OCI-LY1 (cell line): ENCODE measurements around the gene TSPAN3.

Experiments
- H2AFZ ChIP-seq: fragments of 200-600 bp; sonication (generic), shearing (Covaris generic); 2 replicates; pipeline ENCODE4 v1.6.0; 2014; ENCODE audit warnings: antibody characterized with exemption, mild to moderate bottlenecking, low read length
- H3F3A ChIP-seq: fragments of 200-600 bp; sonication (generic), shearing (Covaris generic); 2 replicates; pipeline ENCODE4 v1.6.0; 2014; ENCODE audit warnings: mild to moderate bottlenecking, antibody characterized with exemption, low read length, moderate library complexity; ENCODE audit not compliant: insufficient read depth
- H3K27ac ChIP-seq: fragments of 200-600 bp; sonication (generic); 2 replicates; pipeline ENCODE4 v1.5.1; 2014; ENCODE audit warnings: low read length, mixed run types, mild to moderate bottlenecking, low read depth; ENCODE audit not compliant: poor library complexity, severe bottlenecking
- H3K27me3 ChIP-seq: fragments of 200-600 bp; sonication (generic); 2 replicates; pipeline ENCODE4 v1.6.0; 2014; ENCODE audit warnings: antibody characterized with exemption, mild to moderate bottlenecking, low read length, moderate library complexity; ENCODE audit not compliant: insufficient read depth
- H3K36me3 ChIP-seq: fragments of 200-600 bp; sonication (generic); 2 replicates; pipeline ENCODE4 v1.6.1; 2014; ENCODE audit warnings: mild to moderate bottlenecking, antibody characterized with exemption, low read length, moderate library complexity, mixed read lengths; ENCODE audit not compliant: insufficient read depth
- H3K4me1 ChIP-seq: fragments of 200-600 bp; sonication (generic); 2 replicates; pipeline ENCODE4 v1.5.1; 2014; ENCODE audit warnings: mild to moderate bottlenecking, low read length, moderate library complexity; ENCODE audit not compliant: insufficient read depth, severe bottlenecking
- H3K4me2 ChIP-seq: fragments of 200-600 bp; sonication (generic), shearing (Covaris generic); 2 replicates; pipeline ENCODE4 v1.6.1; 2014; ENCODE audit warnings: low read length
- H3K4me3 ChIP-seq: fragments of 200-600 bp; sonication (generic); 2 replicates; pipeline ENCODE4 v1.5.1; 2014; ENCODE audit warnings: low read length, low read depth, mild to moderate bottlenecking, mixed read lengths; ENCODE audit not compliant: poor library complexity, severe bottlenecking
- H3K79me2 ChIP-seq: fragments of 200-600 bp; shearing (Covaris generic); 2 replicates; pipeline ENCODE4 v1.6.1; 2016; ENCODE audit warnings: mixed run types, low read length, mixed read lengths; ENCODE audit not compliant: insufficient read depth
- H3K9ac ChIP-seq: fragments of 200-600 bp; sonication (generic), shearing (Covaris generic); 2 replicates; pipeline ENCODE4 v1.6.1; 2014; ENCODE audit warnings: mild to moderate bottlenecking, low read length, mixed read lengths
- H3K9me2 ChIP-seq: fragments of 200-600 bp; sonication (generic), shearing (Covaris generic); 2 replicates; pipeline ENCODE4 v1.6.1; 2014; ENCODE audit warnings: low read depth, mild to moderate bottlenecking, low read length, mixed read lengths
- H3K9me3 ChIP-seq: fragments of 200-600 bp; shearing (Covaris generic); 2 replicates; pipeline ENCODE4 v1.6.1; 2014; ENCODE audit warnings: low read length, mixed read lengths
- H4K20me1 ChIP-seq: fragments of 200-600 bp; sonication (generic), shearing (Covaris generic); 2 replicates; pipeline ENCODE4 v1.6.0; 2016; ENCODE audit warnings: mild to moderate bottlenecking, low read length; ENCODE audit not compliant: insufficient read depth
- EZH2 ChIP-seq: fragments of 200-600 bp; sonication (generic), shearing (Covaris generic); IDR thresholded peaks from 2 replicates; pipeline ENCODE4 v1.8.0; 2017; ENCODE audit warnings: borderline replicate concordance, mixed run types, mild to moderate bottlenecking, antibody characterized with exemption, low read length, moderate library complexity, mixed read lengths
- TF ChIP-seq, protein P1 (sequence below): fragments of 200-600 bp; sonication (generic), shearing (Covaris generic); IDR thresholded peaks from 2 replicates; pipeline ENCODE4 v1.5.1; 2017; ENCODE audit warnings: mild to moderate bottlenecking, antibody characterized with exemption, low read length, moderate library complexity, mixed read lengths

Gene TSPAN3

DNA sequence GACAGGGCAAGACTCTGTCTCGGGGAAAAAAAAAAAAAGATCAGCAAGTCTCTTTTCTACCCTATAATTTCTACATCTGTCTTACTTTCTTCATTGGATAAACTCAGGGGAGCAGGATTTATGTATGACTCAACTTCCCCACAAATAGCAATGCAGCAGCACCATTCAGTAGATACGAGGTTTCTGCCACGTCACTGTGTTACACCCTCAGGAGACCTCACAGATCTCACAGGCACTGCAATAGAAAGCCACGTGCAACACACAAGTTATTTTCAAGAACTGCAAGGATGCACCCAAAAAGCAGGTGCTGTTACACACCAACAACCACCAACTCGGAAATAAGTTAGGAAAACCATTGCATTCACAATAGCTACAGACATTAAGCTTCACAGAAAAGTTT, 30.2 kb downstream of the TSPAN3 start:
- Histone ChIP-seq H3K4me2 (no peak overlapping the region), H4K20me1 (no peaks in the 10 kb centered on the region), H2AFZ (no peak overlapping the region), H3K9me3 (no peaks in the 10 kb centered on the region), H3K9ac (no peak overlapping the region), H3K4me3 (no peak overlapping the region), H3K4me1 (peaks cover 12% of the 10 kb centered on the region), H3F3A (no peaks in the 10 kb centered on the region), H3K27me3 (no peaks in the 10 kb centered on the region), H3K27ac (no peak overlapping the region), H3K9me2 (no peaks in the 10 kb centered on the region), H3K79me2 (no peaks in the 10 kb centered on the region), H3K36me3 (peaks cover 17% of the 10 kb centered on the region; the same call in 1 of the 2 replicates)
- TF ChIP-seq, protein P1, sequence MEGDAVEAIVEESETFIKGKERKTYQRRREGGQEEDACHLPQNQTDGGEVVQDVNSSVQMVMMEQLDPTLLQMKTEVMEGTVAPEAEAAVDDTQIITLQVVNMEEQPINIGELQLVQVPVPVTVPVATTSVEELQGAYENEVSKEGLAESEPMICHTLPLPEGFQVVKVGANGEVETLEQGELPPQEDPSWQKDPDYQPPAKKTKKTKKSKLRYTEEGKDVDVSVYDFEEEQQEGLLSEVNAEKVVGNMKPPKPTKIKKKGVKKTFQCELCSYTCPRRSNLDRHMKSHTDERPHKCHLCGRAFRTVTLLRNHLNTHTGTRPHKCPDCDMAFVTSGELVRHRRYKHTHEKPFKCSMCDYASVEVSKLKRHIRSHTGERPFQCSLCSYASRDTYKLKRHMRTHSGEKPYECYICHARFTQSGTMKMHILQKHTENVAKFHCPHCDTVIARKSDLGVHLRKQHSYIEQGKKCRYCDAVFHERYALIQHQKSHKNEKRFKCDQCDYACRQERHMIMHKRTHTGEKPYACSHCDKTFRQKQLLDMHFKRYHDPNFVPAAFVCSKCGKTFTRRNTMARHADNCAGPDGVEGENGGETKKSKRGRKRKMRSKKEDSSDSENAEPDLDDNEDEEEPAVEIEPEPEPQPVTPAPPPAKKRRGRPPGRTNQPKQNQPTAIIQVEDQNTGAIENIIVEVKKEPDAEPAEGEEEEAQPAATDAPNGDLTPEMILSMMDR, result no peak
- no peak for TF ChIP-seq EZH2

DNA sequence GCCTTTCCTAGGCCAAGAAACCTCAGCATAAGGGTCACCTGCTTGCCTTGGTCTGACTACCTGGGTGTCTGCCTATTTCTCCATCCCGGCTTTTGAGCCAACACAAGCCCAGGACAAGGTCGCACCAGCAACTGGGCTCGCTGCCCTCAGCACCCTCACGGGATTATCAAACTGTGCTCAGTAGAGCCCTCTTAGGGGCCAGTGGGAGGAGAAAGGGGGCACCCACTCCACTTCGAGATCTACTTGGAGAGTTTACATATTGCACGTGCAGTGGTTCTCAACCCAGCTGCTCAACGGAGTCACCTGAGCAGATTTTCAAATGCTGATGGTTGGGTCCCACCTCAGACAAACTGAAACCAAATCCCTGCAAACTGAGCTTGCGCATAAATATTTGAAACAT, 31.1 kb downstream of the TSPAN3 start:
- no peaks in the 10 kb centered on the region for H3K79me2 ChIP-seq
- H3K27me3 ChIP-seq, result no peaks in the 10 kb centered on the region
- no peaks in the 10 kb centered on the region for H4K20me1 ChIP-seq
- peaks cover 9% of the 10 kb centered on the region for H3K4me1 ChIP-seq
- H2AFZ ChIP-seq, result no peak overlapping the region
- H3K9me3 ChIP-seq, result no peaks in the 10 kb centered on the region
- no peak overlapping the region for H3K27ac ChIP-seq
- H3F3A ChIP-seq, result no peaks in the 10 kb centered on the region
- H3K4me2 ChIP-seq, result no peak overlapping the region
- TF ChIP-seq EZH2, result no peak
- H3K9me2 ChIP-seq, result no peaks in the 10 kb centered on the region
- H3K4me3 ChIP-seq, result no peak overlapping the region
- H3K9ac ChIP-seq, result no peak overlapping the region
- H3K36me3 ChIP-seq, result peaks cover 12% of the 10 kb centered on the region; the same call in 1 of the 2 replicates

DNA sequence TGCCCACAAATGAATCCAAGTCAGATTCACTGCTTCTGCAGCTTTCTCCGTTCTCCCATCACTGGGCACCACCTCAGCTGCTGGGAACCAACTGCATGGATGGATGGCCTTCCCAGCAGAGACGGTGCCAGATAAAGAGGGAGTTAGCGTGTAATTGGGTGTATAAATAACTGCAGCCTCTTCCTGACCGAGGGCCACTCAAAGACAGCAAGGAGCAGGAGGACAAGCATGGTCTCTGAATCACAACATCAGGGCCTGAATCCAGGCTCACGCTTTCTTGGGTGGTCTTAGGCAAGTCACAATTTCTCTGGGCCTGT, 31.7 kb downstream of the TSPAN3 start:
- H3F3A ChIP-seq, result no peaks in the 10 kb centered on the region
- no peak overlapping the region for H2AFZ ChIP-seq
- peaks cover 12% of the 10 kb centered on the region; the same call in 1 of the 2 replicates for H3K36me3 ChIP-seq
- H3K9ac ChIP-seq, result no peak overlapping the region
- TF ChIP-seq EZH2, result no peak
- TF ChIP-seq, protein P1, result no peak
- no peak overlapping the region for H3K4me3 ChIP-seq
- H3K9me2 ChIP-seq, result no peaks in the 10 kb centered on the region
- peaks cover 2% of the 10 kb centered on the region for H3K4me1 ChIP-seq
- H3K4me2 ChIP-seq, result no peak overlapping the region
- H3K27ac ChIP-seq, result no peak overlapping the region
- no peaks in the 10 kb centered on the region for H3K9me3 ChIP-seq
- H3K27me3 ChIP-seq, result no peaks in the 10 kb centered on the region
- H3K79me2 ChIP-seq, result no peaks in the 10 kb centered on the region
- H4K20me1 ChIP-seq, result no peaks in the 10 kb centered on the region
